Stimulated activated CD8-positive, alpha-beta memory T cell treated with anti-CD3 and anti-CD28 coated beads, Interleukin-4, amount 100 ng/mL, for 48 hours (primary cell): ENCODE results near the gene ADARB1.

Experiments
- DNase-seq: peaks from one replicate; pipeline ENCODE4 v3.0.0-alpha.2; 2020

Gene ADARB1

DNA sequence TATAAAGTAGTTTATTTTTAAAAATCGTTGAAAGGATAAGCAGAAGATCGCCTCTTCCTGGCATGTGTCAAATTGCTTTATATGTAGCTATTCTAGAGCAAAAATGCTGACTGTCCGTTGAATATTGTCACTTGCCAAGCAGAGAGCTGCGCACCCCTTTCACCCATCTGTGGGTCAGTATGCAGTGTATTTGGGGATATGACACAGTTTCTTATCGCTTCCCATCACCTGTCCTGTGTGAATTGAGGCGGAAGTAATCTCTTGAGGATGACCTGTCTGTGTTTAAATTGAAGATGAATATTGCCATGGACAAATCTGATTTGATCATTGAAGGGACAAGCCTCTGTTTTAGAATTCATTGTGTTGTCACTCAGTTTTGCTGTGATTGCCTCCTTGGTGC, 161.1 kb downstream of the ADARB1 start:
- no peak for DNase-seq

GRCh38 chr21:45236481-45236880, 162.1 kb downstream of the ADARB1 start:
- DNase-seq, result no peak

DNA sequence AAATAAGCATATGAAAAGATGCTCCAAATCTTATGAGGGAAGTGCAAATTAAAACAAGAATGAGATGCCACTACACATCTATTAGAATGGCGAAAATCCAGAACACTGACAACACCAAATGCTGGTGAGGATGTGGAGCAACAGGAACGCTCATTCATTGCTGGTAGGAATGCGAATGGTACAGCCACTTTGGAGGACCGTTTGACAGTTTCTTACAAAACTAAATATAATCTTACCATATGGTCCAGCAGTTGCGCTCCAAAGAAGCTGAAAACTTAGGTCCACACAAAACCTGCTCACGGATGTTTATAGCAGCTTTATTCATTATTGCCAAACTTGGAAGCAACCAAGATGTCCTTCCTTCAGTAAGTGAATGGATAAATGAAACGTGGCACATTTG, 163.0 kb downstream of the ADARB1 start:
- no peak for DNase-seq

DNA sequence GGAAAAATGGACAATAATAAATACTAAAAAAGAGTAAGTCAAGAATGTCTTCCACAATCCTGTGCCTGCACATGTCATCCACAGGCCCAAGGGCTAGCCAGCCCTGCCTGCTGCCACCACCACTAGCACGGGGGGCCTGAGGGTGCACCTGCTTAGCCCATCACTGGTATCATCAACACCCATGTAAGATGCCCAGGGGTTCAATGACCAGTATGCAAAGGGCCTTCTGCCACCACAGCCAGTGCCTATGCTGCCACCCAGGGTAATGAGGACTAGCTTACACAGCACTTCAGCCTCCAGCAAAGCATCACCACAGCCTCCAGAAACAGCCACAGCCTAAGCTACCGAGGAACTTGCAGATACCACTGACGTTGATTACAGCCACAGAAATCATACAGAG, 167.0 kb downstream of the ADARB1 start:
- DNase-seq, result no peak

- no peak for DNase-seq
Observed at GRCh38 chr21:45243603-45244002, 169.2 kb downstream of the ADARB1 start.

GRCh38 chr21:45244799-45245340, 170.5 kb downstream of the ADARB1 start:
- DNase-seq, result no peak

- no peak for DNase-seq
Observed at GRCh38 chr21:45246386-45247320, 172.3 kb downstream of the ADARB1 start.

DNA sequence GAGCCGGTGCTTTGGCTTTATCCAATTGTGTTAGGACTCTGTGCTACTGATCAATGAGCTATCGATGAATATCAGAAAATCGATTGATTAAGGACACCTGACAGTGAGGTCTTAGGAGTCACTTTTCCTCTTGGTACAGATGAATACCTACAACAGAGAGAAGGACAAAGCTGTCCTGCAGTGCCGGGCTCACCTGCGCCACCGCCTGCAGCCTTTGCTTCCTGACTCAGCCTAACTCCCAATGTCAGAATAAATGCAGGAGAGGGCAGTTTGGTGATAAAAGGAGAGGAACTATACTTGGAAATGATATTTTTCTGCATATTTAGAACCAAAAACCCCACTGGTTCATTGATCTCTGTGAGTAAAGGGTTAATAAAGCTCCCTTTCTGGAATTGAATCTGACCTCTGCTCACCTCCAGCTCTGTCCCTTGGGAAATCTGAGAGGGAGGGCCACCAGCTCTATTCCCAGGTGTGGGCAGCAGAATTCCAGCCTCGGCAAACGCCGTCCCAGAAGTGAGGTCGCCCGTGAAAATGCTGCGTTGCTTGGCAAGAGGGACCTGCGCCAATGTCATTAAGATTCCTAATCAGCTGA, 174.0 kb downstream of the ADARB1 start:
- no peak for DNase-seq

DNA sequence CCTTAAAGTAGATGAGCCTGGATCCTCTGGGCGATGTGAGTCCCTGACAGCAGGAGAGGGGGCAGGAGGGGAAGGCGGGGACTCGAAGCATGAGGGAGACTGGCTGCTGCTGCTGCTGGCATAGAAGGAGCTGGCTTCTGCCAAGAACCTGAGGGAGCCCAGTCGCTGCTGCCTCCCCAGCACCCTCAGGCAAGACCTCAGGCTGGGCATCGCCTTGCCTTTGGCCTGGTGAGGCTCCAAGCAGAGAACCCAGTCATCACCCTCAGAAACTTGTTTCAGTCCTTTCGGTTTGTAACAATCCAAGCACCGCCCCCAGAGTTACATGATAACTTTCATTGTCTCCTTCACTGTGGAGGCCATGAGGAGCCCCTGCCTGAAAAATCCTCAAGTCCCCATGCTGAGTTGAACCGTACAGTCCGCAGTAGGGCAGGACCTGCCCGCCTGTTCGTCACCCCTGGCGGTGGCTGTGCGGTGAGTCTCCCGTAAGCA, 174.6 kb downstream of the ADARB1 start:
- no peak for DNase-seq

DNA sequence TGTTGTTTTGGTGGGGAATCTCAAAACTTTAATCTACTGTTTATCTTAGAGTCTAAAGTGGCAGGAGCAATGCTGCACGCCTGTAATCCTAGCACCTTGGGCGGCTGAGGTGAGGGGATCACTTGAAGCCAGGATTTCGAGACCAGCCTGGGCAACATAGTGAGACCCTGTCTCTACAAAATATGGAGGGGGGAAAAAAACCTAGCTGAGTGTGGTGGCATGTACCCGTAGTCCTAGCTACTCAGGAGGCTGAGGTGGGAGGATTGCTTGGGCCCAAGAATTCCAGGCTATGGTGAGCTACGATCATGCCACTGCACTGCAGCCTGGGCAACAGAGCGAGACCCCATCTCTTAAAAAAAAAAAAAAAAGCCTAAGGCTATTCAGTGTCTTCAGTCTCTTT, 175.2 kb downstream of the ADARB1 start:
- no peak for DNase-seq

DNA sequence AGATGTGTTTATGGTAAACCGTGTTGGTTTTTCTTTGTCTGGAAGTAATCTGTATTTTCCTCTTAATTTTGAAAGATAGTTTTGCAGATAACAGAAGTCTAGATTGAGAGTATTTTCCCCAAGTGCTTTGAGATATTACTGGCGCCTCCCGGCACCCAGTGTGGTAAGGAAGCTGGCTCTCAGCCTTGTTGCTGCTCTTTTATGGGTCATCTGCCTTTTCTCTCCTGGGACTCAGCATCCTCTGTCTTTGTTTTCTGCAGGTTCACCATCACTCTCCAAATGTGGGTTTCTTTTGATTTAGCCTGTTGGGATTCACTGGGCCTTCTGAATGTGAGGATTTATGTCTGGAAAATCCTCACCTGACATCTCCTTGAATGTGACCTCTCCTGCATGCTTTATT, 175.9 kb downstream of the ADARB1 start:
- no peak for DNase-seq

DNA sequence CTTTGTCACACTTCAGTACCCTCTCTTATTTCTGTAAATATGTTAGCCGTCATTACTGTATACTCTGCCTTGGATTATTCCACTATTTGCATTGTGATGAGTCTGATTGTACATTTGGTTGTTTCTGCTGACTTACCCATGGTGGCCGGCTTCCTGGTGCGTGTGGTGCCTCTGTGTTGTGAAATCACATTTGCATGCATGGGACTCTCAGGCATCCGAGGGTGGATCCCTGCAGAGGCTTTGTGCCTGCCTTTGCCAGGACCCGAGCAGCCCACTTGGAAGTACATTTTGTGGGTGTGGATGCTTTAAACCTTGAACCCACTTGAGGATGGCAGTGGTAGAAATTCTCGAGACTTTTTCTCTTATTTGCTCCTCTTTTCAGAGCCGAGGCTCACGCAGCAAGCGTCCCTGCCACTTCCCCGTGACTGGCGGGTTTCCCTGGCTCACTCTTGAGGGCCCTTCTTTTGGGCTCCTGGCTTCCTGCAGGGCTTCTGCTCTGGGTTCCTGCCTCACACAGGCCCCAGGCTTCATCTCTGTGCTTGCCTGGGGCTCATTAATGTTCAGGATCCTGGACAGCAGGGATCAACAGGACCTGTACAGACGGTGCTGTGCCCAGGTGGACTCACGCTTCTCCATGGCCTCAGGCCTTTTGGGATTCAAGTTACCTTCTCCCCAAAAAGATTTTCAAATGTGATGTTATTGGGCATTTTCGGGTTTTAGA, 176.7 kb downstream of the ADARB1 start:
- no peak for DNase-seq

DNA sequence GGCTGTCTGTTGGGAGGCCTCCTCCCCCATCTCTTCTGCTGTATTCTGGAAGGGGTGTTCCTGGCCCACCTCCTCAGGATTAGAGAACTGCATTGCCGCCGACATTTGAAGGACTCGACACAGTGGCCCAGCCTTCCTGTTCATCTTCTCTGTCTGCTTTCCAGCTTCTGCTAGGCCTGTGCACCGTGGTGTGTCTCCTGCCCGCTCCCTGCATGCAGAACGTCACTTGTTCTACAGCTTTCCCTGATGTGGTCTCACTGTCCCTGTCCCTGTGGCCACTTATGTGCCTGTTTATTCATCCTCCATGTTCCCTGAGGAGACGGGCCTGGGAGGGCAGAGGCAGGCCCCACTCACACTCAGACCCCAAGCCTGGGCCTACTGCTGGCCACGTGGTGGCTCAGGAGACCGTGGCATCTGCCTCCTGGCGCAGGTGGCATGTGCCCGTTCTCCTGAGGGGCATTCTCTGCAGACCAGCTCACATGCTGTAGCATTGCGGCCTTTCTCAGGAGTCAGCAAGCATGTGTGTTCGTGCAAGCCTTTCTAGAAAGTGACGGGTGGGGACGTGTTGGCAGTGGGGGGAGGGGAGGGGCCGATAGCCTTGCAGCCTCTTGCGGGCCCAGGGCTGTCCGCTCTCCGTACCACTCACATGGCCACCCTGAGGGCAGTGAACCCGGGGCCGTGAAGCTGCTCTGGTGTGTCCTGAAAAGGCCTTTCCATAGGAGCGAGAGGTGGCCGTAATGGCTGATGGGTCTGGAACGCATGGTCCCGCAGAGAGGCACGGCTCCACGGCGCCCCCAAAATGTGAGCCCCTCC, 177.5 kb downstream of the ADARB1 start:
- DNase-seq, result no peak

DNA sequence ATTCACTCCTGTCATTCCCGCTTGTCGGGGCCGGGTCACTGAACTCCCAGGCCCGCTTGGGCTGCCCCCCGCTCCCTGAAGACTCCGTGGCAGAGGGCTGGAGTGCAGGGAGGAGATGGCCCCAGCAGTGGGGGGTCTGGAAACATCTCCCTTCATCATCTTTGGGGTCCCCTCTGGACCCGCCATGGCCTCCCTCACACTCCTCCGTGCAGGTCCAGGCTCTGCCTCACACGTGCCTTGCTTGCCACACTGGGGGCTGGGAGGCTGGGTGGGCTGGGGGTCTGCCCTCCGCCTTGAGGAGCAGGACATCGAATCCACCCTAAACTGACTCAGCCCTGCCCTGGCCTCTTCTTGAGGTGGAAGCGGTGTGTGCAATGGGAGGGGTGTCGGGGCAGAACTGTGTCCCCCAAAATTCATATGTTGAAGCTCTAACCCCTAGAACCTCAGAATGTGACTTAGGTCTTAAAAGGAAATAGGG, 178.1 kb downstream of the ADARB1 start:
- no peak for DNase-seq

DNA sequence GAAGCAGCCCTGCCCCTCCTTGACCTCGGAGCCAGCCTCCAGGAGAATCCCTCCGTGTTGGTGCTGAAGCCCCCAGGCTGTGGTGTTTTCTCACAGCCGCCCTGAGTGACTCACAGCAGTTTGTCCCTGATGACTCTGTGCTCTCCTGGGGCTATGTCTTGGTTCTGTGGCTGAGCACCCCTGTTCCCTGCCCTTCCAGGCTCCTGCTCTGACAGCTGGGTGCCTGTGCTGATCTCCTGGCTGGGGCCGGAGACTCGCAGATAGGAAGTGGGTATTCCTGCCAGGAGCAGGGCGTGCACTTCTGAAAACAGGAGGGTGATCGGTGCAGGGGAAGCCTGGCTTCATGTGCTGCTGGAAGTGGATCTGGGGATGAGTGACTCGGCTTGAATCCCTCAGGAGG, 178.8 kb downstream of the ADARB1 start:
- DNase-seq, result no peak

- DNase-seq, result no peak
Observed at GRCh38 chr21:45253633-45254459, 179.5 kb downstream of the ADARB1 start.

DNA sequence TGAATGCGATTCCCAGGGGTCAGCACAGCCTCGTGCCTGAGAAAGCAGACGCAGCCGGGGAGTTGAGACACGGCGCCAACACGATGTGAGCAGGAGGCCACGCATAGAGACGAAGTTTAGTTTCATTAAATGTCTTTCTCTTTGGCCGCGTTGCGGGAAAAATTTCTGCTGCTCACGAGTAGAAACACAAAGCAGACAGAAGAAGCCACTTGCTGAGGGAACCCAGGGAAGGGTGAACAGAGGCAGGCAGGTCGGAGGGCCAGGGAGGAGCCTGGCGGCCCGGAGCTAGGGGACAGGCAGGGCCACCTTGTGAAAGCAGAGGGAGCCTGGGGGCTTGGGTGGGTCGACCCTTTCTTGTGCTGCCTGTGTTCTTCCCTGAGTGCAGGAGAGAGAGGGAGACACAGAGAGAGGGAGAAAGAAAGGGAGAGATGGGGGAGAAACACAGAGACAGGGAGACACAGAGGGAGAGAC, 180.1 kb downstream of the ADARB1 start:
- no peak for DNase-seq

GRCh38 chr21:45255381-45256020, 181.1 kb downstream of the ADARB1 start:
- no peak for DNase-seq

- DNase-seq, result no peak
Observed at GRCh38 chr21:45256021-45256911, 181.9 kb downstream of the ADARB1 start.
